ENCODE results near the gene ZDHHC12.

Gene ZDHHC12

GRCh38 chr9:128688501-128689292 lies 35.2 kb downstream of the ZDHHC12 start, which contains the start of gene SET:
Gene SET (plus strand): TSS chr9:128689222. CDS start chr9:128689583, 361 bp downstream.
- peak; percentile 31 to 93 (median 81) for DNase-seq

DNA sequence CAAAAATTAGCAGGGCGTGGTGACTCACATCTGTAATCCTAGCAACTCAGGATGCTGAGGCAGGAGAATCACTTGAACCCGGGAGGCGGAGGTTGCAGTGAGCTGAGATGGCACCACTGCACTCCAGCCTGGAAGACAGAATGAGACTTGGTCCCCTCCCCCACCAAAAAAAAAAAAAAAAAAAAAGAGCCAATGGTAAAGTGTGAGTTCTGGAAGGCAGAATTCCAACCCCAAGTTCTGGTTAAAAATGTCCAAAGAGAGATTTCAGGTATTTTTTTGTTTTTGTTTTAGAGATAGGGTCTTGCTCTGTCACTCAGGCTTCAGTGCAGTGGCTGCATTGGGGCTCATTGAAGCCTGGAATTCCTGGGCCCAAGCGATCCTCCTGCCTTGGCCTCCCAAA lies 36.5 kb downstream of the ZDHHC12 start:
- DNase-seq: no peak

GRCh38 chr9:128685636-128686489 lies 38.1 kb downstream of the ZDHHC12 start:
- DNase-seq: no peak

GRCh38 chr9:128684325-128685199 lies 39.4 kb downstream of the ZDHHC12 start:
- peak in 26 of 56 donors; percentile 3 to 50 (median 24) for DNase-seq

GRCh38 chr9:128684065-128684324 lies 39.9 kb downstream of the ZDHHC12 start:
- no peak for DNase-seq

- DNase-seq: peak in 4 of 56 donors; percentile 14 to 21 (median 17)
Measured at GRCh38 chr9:128683340-128684064, 40.4 kb downstream of the ZDHHC12 start.

- no peak for DNase-seq
Measured at GRCh38 chr9:128677794-128678193, 46.1 kb downstream of the ZDHHC12 start.

DNA sequence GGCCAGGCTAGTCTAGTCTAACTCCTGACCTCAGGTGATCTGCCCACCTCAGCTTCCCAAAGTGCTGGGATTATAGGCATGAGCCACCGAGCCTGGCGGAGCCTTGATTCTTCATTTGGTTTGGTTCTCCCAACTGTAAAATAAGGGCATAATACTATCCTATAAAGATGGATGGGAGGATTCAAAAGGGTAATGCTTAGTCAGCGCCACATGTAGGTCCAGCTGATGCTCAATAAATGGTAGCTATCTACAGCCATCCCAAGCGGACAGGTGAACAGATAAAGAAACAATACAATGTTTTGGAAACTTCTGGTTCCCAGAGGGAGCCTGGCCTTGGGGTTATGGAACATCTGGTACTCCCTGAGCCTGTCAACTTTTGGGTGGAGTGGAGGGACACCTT lies 48.5 kb downstream of the ZDHHC12 start:
- no peak for DNase-seq

Measured in amygdala (tissue), 56 donors.